Naive B cell (primary cell): ENCODE measurements around the gene HOXD1. TPM values are rescaled to one million over a fixed set of nuclear protein-coding genes. Genes with fewer than 3 reads are reported as not detected.

Source experiments
- ATAC-seq, 2 donors: fragments of 150-1000 bp; cut with Tn5 transposase; 2 replicates each; pipeline ENCODE4 v1.10.0; 2021; ENCODE audit warnings: low read depth in 2 of 2, mild to moderate bottlenecking in 2 of 2, moderate library complexity in 2 of 2
- DNase-seq: peaks from one replicate; pipeline ENCODE4 v3.0.0; 2022
- H3K27ac Mint-ChIP-seq, 6 donors: one replicate each; pipeline ENCODE4 v1.8.0; 2020 to 2022; ENCODE audit warnings: mild to moderate bottlenecking in 6 of 6, mixed read lengths in 6 of 6, moderate library complexity in 5 of 6, inconsistent platforms in 2 of 6
- H3K27me3 Mint-ChIP-seq, 3 donors: one replicate each; pipeline ENCODE4 v1.8.0; 2021 to 2022; ENCODE audit warnings: mixed read lengths in 3 of 3, mild to moderate bottlenecking in 1 of 3
- H3K36me3 Mint-ChIP-seq, 2 donors: one replicate each; pipeline ENCODE4 v1.8.0; 2020 to 2022; ENCODE audit warnings: mixed read lengths in 2 of 2, inconsistent platforms in 1 of 2, mild to moderate bottlenecking in 1 of 2
- H3K4me1 Mint-ChIP-seq, 3 donors: one replicate each; pipeline ENCODE4 v1.8.0; 2020 to 2022; ENCODE audit warnings: mixed read lengths in 3 of 3, inconsistent platforms in 1 of 3, mild to moderate bottlenecking in 1 of 3, moderate library complexity in 1 of 3
- H3K4me3 Mint-ChIP-seq, 8 donors: one replicate each; pipeline ENCODE4 v1.8.0; 2020 to 2022; ENCODE audit warnings: mild to moderate bottlenecking in 8 of 8, mixed read lengths in 8 of 8, moderate library complexity in 8 of 8, inconsistent platforms in 2 of 8
- H3K9me3 Mint-ChIP-seq, 7 donors: one replicate each; pipeline ENCODE4 v1.8.0; 2020 to 2022; ENCODE audit warnings: mixed read lengths in 7 of 7, mild to moderate bottlenecking in 5 of 7, inconsistent platforms in 2 of 7, moderate library complexity in 1 of 7
- polyA plus RNA-seq, 6 donors: library from polyadenylated mRNA; unstranded; fragments of 300-500 nt; fragmentation: Illumina TruSeq; gene quantifications; one replicate each; pipeline ENCODE4 v1.2.3, GENCODE V29; 2021; ENCODE audit warnings: low read depth in 6 of 6

The HOXD1 gene
- polyA plus RNA-seq, 6 donors from 2014 or later: not detected

- H3K4me3 Mint-ChIP-seq: no peak overlapping the region
- ATAC-seq (no peak), DNase-seq (no peak)
- no peaks in the 10 kb centered on the region for H3K36me3 Mint-ChIP-seq
- H3K27me3 Mint-ChIP-seq: peaks cover 58 to 91% (median 85%) of the 10 kb centered on the region in 3 donors
- H3K27ac Mint-ChIP-seq: peak overlapping the region in 1 of 6 donors; percentile 20
- peaks cover 7 to 19% (median 13%) of the 10 kb centered on the region in 3 donors for H3K4me1 Mint-ChIP-seq
- H3K9me3 Mint-ChIP-seq: peaks cover 0 to 5% (median 0%) of the 10 kb centered on the region in 7 donors
Observed at GRCh38 chr2:176173567-176174381, 14.7 kb upstream of the HOXD1 start.

GRCh38 chr2:176174382-176174823, 14.1 kb upstream of the HOXD1 start:
- H3K27me3 Mint-ChIP-seq: peaks cover 64 to 91% (median 85%) of the 10 kb centered on the region in 3 donors
- DNase-seq (no peak), ATAC-seq (no peak)
- H3K36me3 Mint-ChIP-seq: no peaks in the 10 kb centered on the region
- H3K9me3 Mint-ChIP-seq: peaks cover 0 to 5% (median 0%) of the 10 kb centered on the region in 7 donors
- H3K4me1 Mint-ChIP-seq: peaks cover 7 to 19% (median 13%) of the 10 kb centered on the region in 3 donors
- H3K4me3 Mint-ChIP-seq: no peak overlapping the region
- peak overlapping the region in 1 of 6 donors; percentile 20 for H3K27ac Mint-ChIP-seq

- H3K27me3 Mint-ChIP-seq: peaks cover 65 to 91% (median 85%) of the 10 kb centered on the region in 3 donors
- H3K9me3 Mint-ChIP-seq: peaks cover 0 to 6% (median 0%) of the 10 kb centered on the region in 7 donors
- no peak for ATAC-seq
- peak overlapping the region in 2 of 6 donors; percentile 53 to 59 for H3K27ac Mint-ChIP-seq
- peaks cover 7 to 19% (median 13%) of the 10 kb centered on the region in 3 donors for H3K4me1 Mint-ChIP-seq
- H3K36me3 Mint-ChIP-seq: no peaks in the 10 kb centered on the region
- peak overlapping the region in 2 of 8 donors; percentile 16 to 39 for H3K4me3 Mint-ChIP-seq
- no peak for DNase-seq
Observed at GRCh38 chr2:176174824-176175708, 13.4 kb upstream of the HOXD1 start.

- DNase-seq (no peak), ATAC-seq (no peak)
- peaks cover 7 to 19% (median 13%) of the 10 kb centered on the region in 3 donors for H3K4me1 Mint-ChIP-seq
- no peaks in the 10 kb centered on the region for H3K36me3 Mint-ChIP-seq
- H3K27me3 Mint-ChIP-seq: peaks cover 68 to 90% (median 88%) of the 10 kb centered on the region in 3 donors
- no peak overlapping the region for H3K4me3 Mint-ChIP-seq
- H3K27ac Mint-ChIP-seq: no peak overlapping the region
- H3K9me3 Mint-ChIP-seq: peaks cover 0 to 6% (median 0%) of the 10 kb centered on the region in 7 donors
Observed at GRCh38 chr2:176175709-176176607, 12.5 kb upstream of the HOXD1 start.

- Mint-ChIP-seq H3K9me3 (peaks cover 0 to 5% (median 0%) of the 10 kb centered on the region in 7 donors), H3K4me1 (peaks cover 3 to 16% (median 13%) of the 10 kb centered on the region in 3 donors), H3K36me3 (no peaks in the 10 kb centered on the region), H3K27ac (peak overlapping the region in 1 of 6 donors; percentile 60), H3K27me3 (peaks cover 74 to 87% (median 78%) of the 10 kb centered on the region in 3 donors), H3K4me3 (peak overlapping the region in 2 of 8 donors; percentile 26 to 30)
- DNase-seq (no peak), ATAC-seq (no peak)
Observed at GRCh38 chr2:176177580-176178037, 10.9 kb upstream of the HOXD1 start.

GRCh38 chr2:176178038-176178756, 10.3 kb upstream of the HOXD1 start:
- peak overlapping the region in 3 of 8 donors; percentile 20 to 66 (median 33) for H3K4me3 Mint-ChIP-seq
- no peaks in the 10 kb centered on the region for H3K36me3 Mint-ChIP-seq
- no peak for ATAC-seq

GRCh38 chr2:176178757-176179295, 9.6 kb upstream of the HOXD1 start:
- no peaks in the 10 kb centered on the region for H3K36me3 Mint-ChIP-seq
- ATAC-seq (no peak), DNase-seq (no peak)
- H3K4me3 Mint-ChIP-seq: peak overlapping the region in 2 of 8 donors; percentile 33 to 66
- peaks cover 3 to 15% (median 13%) of the 10 kb centered on the region in 3 donors for H3K4me1 Mint-ChIP-seq
- H3K27me3 Mint-ChIP-seq: peaks cover 70 to 93% (median 81%) of the 10 kb centered on the region in 3 donors
- no peak overlapping the region for H3K27ac Mint-ChIP-seq
- H3K9me3 Mint-ChIP-seq: peaks cover 0 to 5% (median 0%) of the 10 kb centered on the region in 7 donors

More at GRCh38 chr2:176178038-176178756, 10.3 kb upstream of the HOXD1 start:
- H3K27me3 Mint-ChIP-seq: peaks cover 71 to 89% (median 78%) of the 10 kb centered on the region in 3 donors
- H3K4me1 Mint-ChIP-seq: peaks cover 3 to 15% (median 13%) of the 10 kb centered on the region in 3 donors
- no peak for DNase-seq
- H3K9me3 Mint-ChIP-seq: peaks cover 0 to 5% (median 0%) of the 10 kb centered on the region in 7 donors
- H3K27ac Mint-ChIP-seq: no peak overlapping the region

GRCh38 chr2:176181551-176181950, 6.9 kb upstream of the HOXD1 start:
- DNase-seq (no peak), ATAC-seq (no peak)
- Mint-ChIP-seq H3K36me3 (no peaks in the 10 kb centered on the region), H3K27me3 (peaks cover 71 to 90% (median 85%) of the 10 kb centered on the region in 3 donors), H3K27ac (no peak overlapping the region), H3K4me3 (no peak overlapping the region), H3K9me3 (peaks cover 0 to 4% (median 2%) of the 10 kb centered on the region in 7 donors), H3K4me1 (peaks cover 0 to 8% (median 1%) of the 10 kb centered on the region in 3 donors)

GRCh38 chr2:176182671-176183070, 5.8 kb upstream of the HOXD1 start:
- Mint-ChIP-seq H3K27me3 (peaks cover 69 to 89% (median 85%) of the 10 kb centered on the region in 3 donors), H3K9me3 (peaks cover 0 to 10% (median 2%) of the 10 kb centered on the region in 7 donors), H3K27ac (no peak overlapping the region), H3K4me1 (peaks cover 5 to 15% (median 6%) of the 10 kb centered on the region in 3 donors), H3K4me3 (no peak overlapping the region), H3K36me3 (no peaks in the 10 kb centered on the region)
- ATAC-seq: no peak
- no peak for DNase-seq

- Mint-ChIP-seq H3K4me3 (no peak overlapping the region), H3K27ac (no peak overlapping the region), H3K9me3 (peaks cover 0 to 10% (median 0%) of the 10 kb centered on the region in 7 donors), H3K4me1 (peaks cover 14 to 21% (median 17%) of the 10 kb centered on the region in 3 donors), H3K27me3 (peaks cover 62 to 83% (median 77%) of the 10 kb centered on the region in 3 donors), H3K36me3 (no peaks in the 10 kb centered on the region)
- DNase-seq: no peak
- ATAC-seq: no peak
Observed at GRCh38 chr2:176184749-176185148, 3.7 kb upstream of the HOXD1 start.

- Mint-ChIP-seq H3K27me3 (peaks cover 57 to 80% (median 69%) of the 10 kb centered on the region in 3 donors), H3K9me3 (peaks cover 0 to 10% (median 0%) of the 10 kb centered on the region in 7 donors), H3K4me1 (peaks cover 14 to 24% (median 22%) of the 10 kb centered on the region in 3 donors), H3K36me3 (no peaks in the 10 kb centered on the region), H3K4me3 (peak overlapping the region in 3 of 8 donors; percentile 37 to 53 (median 40)), H3K27ac (no peak overlapping the region)
- DNase-seq: no peak
- ATAC-seq: no peak
Observed at GRCh38 chr2:176186024-176186423, 2.4 kb upstream of the HOXD1 start.
